Measurements from ENCODE around the gene AP1M1. TPM values are rescaled to one million over a fixed set of nuclear protein-coding genes. Genes with fewer than 3 reads are reported as not detected.

AP1M1 gene
- total RNA-seq, 2 donors from 2014 or later: 20.0 to 24.4 TPM

DNA sequence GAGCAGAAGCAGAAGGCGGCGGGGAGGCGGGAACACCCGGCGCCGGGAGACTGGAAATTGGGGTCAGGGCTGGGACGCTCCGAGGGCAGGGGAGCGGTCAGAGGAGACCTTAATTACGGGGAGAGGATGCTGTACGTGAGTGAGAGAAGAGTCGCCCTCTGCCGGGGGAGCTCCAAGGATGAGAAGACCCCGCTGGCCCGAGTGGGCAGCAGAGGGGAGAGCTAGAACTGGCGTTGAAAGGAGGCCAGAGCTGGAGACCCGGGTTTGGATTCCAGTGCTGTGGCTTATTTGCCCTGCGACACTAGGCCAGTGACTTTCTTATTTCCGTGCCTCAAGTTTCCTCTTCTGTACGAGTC lies 12.0 kb upstream of the AP1M1 start:
- intact Hi-C loops (cut with DNase I): no loop called here
- H3K4me1 ChIP-seq: no peaks in the 10 kb centered on the region

DNA sequence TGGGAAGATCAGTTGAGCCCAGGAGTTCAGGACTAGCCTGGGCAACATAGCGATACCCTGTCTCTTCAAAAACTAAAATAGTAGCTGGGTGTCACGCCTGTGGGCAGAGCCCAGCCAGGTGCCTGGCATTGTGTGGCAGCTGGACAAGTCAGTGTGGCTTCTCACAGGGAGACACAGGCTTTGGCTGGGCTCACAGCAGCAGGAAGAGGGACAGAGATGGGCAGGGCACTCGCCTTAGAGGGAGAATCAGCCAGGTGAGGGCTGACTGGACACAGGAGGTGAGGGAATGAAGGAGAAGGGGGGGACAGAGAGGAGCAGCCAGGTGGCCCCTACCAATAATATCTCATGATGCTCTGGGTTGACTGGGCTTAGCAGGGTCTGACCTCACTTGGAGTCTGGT lies 9.2 kb upstream of the AP1M1 start:
- TF ChIP-seq, protein P1, sequence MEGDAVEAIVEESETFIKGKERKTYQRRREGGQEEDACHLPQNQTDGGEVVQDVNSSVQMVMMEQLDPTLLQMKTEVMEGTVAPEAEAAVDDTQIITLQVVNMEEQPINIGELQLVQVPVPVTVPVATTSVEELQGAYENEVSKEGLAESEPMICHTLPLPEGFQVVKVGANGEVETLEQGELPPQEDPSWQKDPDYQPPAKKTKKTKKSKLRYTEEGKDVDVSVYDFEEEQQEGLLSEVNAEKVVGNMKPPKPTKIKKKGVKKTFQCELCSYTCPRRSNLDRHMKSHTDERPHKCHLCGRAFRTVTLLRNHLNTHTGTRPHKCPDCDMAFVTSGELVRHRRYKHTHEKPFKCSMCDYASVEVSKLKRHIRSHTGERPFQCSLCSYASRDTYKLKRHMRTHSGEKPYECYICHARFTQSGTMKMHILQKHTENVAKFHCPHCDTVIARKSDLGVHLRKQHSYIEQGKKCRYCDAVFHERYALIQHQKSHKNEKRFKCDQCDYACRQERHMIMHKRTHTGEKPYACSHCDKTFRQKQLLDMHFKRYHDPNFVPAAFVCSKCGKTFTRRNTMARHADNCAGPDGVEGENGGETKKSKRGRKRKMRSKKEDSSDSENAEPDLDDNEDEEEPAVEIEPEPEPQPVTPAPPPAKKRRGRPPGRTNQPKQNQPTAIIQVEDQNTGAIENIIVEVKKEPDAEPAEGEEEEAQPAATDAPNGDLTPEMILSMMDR (IDR thresholded peaks at IDR 0.05): no peak
- peaks cover 6% of the 10 kb centered on the region for H3K36me3 ChIP-seq
- no peak for DNase-seq
- H3K4me1 ChIP-seq: no peaks in the 10 kb centered on the region
- no peaks in the 10 kb centered on the region for H3K27me3 ChIP-seq
- intact Hi-C loops (cut with DNase I): no loop called here
- no peak overlapping the region for H3K4me3 ChIP-seq
- no peaks in the 10 kb centered on the region for H3K9me3 ChIP-seq
- no peak overlapping the region for H3K27ac ChIP-seq
- H3K9ac ChIP-seq (ENCODE audit: low read depth in 2 of 2, low read length in 2 of 2): no peak overlapping the region

More for the DNA sequence above, 12.0 kb upstream of the AP1M1 start:
- H3K4me3 ChIP-seq: peak overlapping the region; percentile 94
- peak overlapping the region; percentile 64 to 83 for H3K9ac ChIP-seq (ENCODE audit: low read depth in 2 of 2, low read length in 2 of 2)
- TF ChIP-seq, protein P1 (IDR thresholded peaks at IDR 0.05): no peak
- no peaks in the 10 kb centered on the region for H3K36me3 ChIP-seq
- peak overlapping the region; percentile 59 for H3K27ac ChIP-seq
- no peaks in the 10 kb centered on the region for H3K27me3 ChIP-seq
- no peaks in the 10 kb centered on the region for H3K9me3 ChIP-seq
- DNase-seq: peak; percentile 55

DNA sequence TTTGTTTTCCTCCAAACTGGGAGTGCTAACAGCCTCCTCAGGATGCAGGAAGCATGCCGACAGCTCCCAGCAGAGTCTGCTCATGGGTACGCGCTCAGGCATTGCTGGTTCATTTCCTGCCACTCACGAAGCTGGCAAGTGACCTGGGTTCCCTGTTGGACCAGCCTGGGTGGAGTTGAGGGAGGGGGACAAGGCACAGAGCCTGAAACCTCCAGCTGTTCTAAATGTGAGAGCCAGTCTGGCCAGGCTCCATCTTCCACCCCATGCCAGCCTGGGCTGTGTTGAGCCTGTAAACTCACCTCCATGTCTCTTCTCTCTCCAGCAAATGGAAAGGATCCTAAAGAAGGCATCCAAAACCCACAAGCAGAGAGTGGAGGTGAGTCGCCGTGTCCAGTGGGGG lies 7.5 kb upstream of the AP1M1 start:
- Histone ChIP-seq H3K9ac (ENCODE audit: low read depth in 2 of 2, low read length in 2 of 2) (no peak overlapping the region), H3K9me3 (no peaks in the 10 kb centered on the region), H3K4me1 (no peaks in the 10 kb centered on the region), H3K36me3 (peaks cover 6% of the 10 kb centered on the region), H3K27ac (no peak overlapping the region), H3K4me3 (no peak overlapping the region), H3K27me3 (no peaks in the 10 kb centered on the region)
- intact Hi-C loops (cut with DNase I): no loop called here
- TF ChIP-seq, protein P1 (IDR thresholded peaks at IDR 0.05): no peak
- DNase-seq: no peak

DNA sequence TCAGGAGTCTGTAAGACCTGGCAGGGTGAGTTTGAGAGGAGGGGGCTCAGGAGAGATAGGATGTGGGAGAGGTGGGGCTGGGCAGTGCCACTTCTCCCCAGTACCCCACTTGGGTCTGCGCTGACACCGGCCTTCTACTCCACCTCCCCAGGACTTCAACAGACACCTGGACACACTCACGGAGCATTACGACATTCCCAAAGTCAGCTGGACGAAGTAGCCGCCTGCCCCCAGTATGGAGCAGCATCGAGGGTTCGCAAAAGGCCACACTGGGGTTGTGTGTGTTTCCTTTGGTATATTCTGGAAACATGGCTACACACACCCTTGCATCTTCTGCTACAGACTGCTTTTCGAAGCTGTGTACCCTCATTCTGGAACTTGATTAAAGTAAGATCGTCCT lies 7.0 kb upstream of the AP1M1 start:
- H3K4me1 ChIP-seq: no peaks in the 10 kb centered on the region
- no peak for DNase-seq
- H3K36me3 ChIP-seq: peaks cover 6% of the 10 kb centered on the region
- H3K9me3 ChIP-seq: no peaks in the 10 kb centered on the region
- intact Hi-C loops (cut with DNase I): no loop called here
- H3K4me3 ChIP-seq: no peak overlapping the region
- no peak overlapping the region for H3K27ac ChIP-seq
- H3K9ac ChIP-seq (ENCODE audit: low read depth in 2 of 2, low read length in 2 of 2): no peak overlapping the region
- TF ChIP-seq, protein P1 (IDR thresholded peaks at IDR 0.05): no peak
- no peaks in the 10 kb centered on the region for H3K27me3 ChIP-seq

DNA sequence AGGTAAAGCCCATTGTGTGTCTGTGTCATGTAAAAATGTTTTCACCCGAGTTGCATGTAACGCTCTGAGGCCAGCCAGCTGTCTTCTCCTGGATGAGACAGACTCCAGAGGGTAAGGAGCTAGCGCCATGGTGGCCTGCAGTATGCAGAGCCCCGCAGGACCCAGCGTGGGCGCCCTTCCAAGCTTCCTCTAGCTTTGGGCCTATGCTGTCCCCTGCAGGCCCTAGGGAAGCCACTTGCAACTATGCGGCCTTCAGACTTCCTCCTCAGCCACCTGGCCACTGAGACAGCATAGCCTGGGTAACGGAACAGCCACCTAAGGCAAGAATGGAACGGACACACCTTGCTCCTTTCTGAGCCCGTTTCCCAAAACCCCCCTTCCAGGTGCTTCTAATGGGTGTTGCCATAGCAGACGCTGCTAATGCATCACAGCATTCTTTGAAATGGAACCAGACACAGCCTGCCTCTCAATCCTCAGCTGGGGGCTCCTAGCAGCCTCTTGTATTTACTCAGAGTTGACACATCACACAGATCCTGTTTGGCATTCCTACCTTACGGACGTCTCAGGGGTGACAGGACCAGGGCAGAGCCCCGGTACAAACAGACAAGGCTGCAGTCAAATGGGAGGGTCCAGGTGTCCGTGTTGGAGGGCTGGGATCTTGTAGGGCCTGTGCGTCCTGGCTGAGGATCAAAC lies 6.3 kb upstream of the AP1M1 start:
- no peaks in the 10 kb centered on the region for H3K27me3 ChIP-seq
- H3K9ac ChIP-seq (ENCODE audit: low read depth in 2 of 2, low read length in 2 of 2): no peak overlapping the region
- no peaks in the 10 kb centered on the region for H3K9me3 ChIP-seq
- H3K4me1 ChIP-seq: no peaks in the 10 kb centered on the region
- peaks cover 6% of the 10 kb centered on the region for H3K36me3 ChIP-seq
- H3K4me3 ChIP-seq: no peak overlapping the region
- intact Hi-C loops (cut with DNase I): no loop called here
- TF ChIP-seq, protein P1 (IDR thresholded peaks at IDR 0.05): no peak
- H3K27ac ChIP-seq: no peak overlapping the region
- DNase-seq: no peak

Measured in colonic mucosa (tissue), 4 donors.